Coronary artery (tissue), 2 donors: ENCODE results near the gene DYNLL2.
A peak's percentile ranks its signal among the peaks of the same experiment; 100 is the strongest.

Experiments used
- DNase-seq: peaks from one replicate; pipeline ENCODE4 v3.0.0-alpha.2; 2017; ENCODE audit warnings: low spot score
- H3K27ac ChIP-seq, 2 donors: fragments of 200-600 bp; sonication (generic); one replicate each; pipeline ENCODE4 v1.5.1; 2016 to 2019
- H3K4me3 ChIP-seq: fragments of 200-600 bp; sonication (generic); 2 replicates; pipeline ENCODE4 v1.5.1; 2016; ENCODE audit warnings: mild to moderate bottlenecking, moderate library complexity
- CTCF ChIP-seq: fragments of 200-600 bp; sonication (generic); IDR thresholded peaks from one replicate; pipeline ENCODE4 v1.5.1; 2019; ENCODE audit warnings: antibody characterized with exemption

The DYNLL2 gene

GRCh38 chr17:58084317-58084981 is 1.2 kb downstream of the DYNLL2 start:
- Histone ChIP-seq H3K4me3 (peak overlapping the region; percentile 98), H3K27ac (peak overlapping the region; percentile 95 to 99)
- DNase-seq = no peak
- no peak for TF ChIP-seq CTCF

DNA sequence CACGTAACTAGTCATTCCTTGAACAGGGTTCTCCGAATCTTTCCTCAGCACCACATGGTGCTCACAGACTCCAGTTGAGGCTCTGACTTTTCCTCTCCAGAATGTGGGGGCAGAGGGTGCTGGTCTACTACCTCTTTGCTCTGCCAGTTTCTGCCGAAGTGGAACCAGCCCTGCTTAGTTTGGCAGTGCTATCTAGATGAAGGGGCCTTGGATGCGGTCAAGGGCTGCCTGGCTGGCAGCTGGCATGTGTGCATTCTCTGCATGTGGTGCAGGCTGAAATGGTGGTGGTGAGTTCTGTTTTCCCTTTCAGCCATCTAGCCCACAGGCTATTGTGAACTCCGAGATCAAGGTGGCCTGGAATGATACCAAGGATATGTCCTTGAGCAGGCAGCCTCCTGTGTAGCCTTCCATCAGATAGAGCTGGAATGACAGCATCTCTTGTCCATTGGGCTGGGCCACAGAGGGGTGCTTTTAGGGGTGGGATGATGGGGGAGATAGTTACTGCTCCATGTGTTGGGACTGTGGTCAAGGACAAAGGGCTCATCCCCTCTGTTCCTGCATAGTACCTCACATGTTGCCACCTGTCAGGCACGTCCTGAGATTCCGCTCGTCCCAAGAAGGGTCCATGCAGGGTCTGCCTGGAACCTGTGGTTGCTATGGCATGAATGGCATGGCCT is 2.0 kb downstream of the DYNLL2 start:
- TF ChIP-seq CTCF = no peak
- DNase-seq = no peak
- peak overlapping the region; percentile 30 to 95 for H3K27ac ChIP-seq
- H3K4me3 ChIP-seq = peak overlapping the region; percentile 98

DNA sequence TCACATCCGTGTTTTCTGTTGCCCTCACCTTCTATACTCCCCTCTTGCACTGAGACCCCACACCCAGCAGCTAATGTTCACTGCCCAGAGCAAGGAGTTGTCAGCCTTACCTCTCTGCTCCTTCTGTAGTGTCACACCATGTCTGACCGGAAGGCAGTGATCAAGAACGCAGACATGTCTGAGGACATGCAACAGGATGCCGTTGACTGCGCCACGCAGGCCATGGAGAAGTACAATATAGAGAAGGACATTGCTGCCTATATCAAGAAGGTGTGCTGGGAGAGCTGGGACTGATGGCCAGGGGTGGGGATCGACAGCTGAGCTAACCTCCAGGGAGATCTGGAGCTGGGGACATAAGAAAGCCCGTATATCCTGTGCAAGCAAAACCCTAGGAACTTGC is 3.7 kb downstream of the DYNLL2 start:
- no peak for DNase-seq
- Histone ChIP-seq H3K27ac (no peak overlapping the region), H3K4me3 (no peak overlapping the region)
- no peak for TF ChIP-seq CTCF

GRCh38 chr17:58088624-58089023 is 5.4 kb downstream of the DYNLL2 start:
- no peak for DNase-seq

DNA sequence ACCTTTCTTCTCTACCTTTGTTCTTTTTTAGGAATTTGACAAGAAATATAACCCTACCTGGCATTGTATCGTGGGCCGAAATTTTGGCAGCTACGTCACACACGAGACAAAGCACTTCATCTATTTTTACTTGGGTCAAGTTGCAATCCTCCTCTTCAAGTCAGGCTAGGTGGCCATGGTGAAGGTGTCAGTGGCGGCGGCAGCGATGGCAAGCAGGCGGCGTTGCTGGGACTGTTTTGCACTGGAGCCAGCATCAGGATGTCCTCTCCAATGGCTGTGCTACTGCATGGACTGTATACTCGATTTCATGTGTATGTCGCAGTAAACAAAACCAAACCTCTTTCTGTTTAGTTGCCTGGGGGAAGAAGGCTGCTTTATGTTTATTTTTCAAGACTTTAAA is 5.9 kb downstream of the DYNLL2 start:
- DNase-seq = no peak
- no peak for TF ChIP-seq CTCF
- H3K4me3 ChIP-seq = no peak overlapping the region
- H3K27ac ChIP-seq = no peak overlapping the region

More at GRCh38 chr17:58088624-58089023, 5.4 kb downstream of the DYNLL2 start:
- H3K4me3 ChIP-seq = no peak overlapping the region
- no peak for TF ChIP-seq CTCF
- H3K27ac ChIP-seq = no peak overlapping the region

- H3K4me3 ChIP-seq = no peak overlapping the region
- DNase-seq = no peak
- no peak for TF ChIP-seq CTCF
- H3K27ac ChIP-seq = no peak overlapping the region
These were observed 7.9 kb downstream of the DYNLL2 start for GRCh38 chr17:58091024-58091567.
